GM12874 (cell line): ENCODE measurements around the gene FASTKD1.
A peak's percentile ranks its signal among the peaks of the same experiment; 100 is the strongest.

Experiments
- TF ChIP-seq, protein P1 (sequence below): IDR thresholded peaks from 2 replicates; pipeline ENCODE4 v1.5.1; 2011; ENCODE audit warnings: low read depth, mild to moderate bottlenecking, control low read depth, low read length, moderate library complexity; ENCODE audit not compliant: insufficient read depth

FASTKD1 gene

DNA sequence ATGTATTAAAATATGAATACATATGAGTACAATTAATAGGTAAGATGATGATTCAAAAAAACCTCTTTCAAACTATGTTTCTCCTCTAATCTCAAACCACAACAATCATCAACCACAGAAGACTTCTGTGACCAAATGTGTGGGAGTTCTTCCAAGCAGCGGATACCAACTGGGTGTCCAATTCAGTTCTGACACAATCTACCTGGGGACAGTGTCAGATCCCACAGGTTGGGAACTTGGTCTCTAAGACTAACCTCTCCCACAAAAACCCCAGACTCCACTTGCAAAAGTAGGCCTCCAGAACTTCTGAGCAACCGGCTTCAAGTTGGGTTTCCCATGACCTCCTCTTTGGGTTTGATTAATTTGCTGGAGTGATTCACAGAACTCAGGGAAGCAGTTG is 26.9 kb downstream of the FASTKD1 start:
- TF ChIP-seq, protein P1, sequence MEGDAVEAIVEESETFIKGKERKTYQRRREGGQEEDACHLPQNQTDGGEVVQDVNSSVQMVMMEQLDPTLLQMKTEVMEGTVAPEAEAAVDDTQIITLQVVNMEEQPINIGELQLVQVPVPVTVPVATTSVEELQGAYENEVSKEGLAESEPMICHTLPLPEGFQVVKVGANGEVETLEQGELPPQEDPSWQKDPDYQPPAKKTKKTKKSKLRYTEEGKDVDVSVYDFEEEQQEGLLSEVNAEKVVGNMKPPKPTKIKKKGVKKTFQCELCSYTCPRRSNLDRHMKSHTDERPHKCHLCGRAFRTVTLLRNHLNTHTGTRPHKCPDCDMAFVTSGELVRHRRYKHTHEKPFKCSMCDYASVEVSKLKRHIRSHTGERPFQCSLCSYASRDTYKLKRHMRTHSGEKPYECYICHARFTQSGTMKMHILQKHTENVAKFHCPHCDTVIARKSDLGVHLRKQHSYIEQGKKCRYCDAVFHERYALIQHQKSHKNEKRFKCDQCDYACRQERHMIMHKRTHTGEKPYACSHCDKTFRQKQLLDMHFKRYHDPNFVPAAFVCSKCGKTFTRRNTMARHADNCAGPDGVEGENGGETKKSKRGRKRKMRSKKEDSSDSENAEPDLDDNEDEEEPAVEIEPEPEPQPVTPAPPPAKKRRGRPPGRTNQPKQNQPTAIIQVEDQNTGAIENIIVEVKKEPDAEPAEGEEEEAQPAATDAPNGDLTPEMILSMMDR, result no peak

DNA sequence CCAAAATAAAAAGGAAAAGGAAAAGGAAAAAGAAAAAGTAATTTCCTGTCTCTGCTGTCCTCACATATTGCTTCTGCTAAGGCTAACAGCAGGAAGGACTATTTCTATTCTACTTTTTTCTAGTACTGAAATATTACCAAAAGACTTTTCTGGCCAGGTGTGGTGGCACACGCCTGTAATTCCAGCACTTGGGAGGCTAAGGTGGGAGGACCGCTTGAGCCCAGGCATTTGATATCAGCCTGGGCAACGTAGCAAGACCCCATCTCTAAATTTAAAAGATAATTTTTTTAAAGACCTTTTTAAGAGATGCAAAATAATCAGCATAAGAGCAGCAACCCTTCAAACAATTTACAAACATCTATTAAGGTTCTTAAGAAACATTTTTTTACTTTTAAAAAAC is 31.2 kb downstream of the FASTKD1 start:
- TF ChIP-seq, protein P1, result no peak

DNA sequence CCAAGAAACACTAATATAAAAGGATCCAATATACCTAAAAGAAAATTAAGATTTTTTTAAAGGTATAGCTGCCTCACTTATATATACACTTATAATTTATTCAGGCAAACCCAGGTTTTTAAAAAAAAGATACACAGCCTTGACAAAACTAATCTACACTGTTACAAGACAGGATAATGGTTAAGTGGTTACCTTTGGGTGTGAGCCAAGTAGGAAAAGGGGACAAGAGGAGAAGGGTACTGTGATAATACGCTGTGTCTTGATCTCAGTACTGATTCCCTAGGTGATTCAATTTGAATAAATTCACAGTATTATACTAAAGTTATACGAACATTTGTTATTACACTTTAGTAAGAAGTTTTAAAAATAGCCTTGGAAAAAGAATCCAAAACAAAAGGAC is 33.5 kb downstream of the FASTKD1 start:
- TF ChIP-seq, protein P1, result no peak

DNA sequence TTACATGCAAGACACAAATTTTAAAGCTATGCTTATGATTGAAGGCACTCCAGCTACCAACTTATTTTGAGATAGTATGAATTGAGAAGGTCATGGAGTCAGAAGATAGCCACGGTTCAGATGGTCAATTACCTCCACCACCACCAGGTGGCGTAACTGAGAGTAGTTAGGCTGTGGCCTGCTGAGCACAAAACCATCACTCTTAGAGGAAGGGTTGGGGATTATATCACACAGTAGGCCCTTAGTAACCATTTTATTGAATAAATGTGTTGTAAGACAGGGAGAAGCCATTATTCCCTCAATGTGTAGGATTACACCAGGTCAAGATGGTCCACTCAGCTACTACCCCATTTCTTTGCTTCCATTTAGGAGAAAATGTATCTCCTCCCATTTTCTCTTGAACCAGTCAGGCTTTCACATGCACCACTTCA is 45.4 kb downstream of the FASTKD1 start:
- TF ChIP-seq, protein P1, result peak; percentile 76

DNA sequence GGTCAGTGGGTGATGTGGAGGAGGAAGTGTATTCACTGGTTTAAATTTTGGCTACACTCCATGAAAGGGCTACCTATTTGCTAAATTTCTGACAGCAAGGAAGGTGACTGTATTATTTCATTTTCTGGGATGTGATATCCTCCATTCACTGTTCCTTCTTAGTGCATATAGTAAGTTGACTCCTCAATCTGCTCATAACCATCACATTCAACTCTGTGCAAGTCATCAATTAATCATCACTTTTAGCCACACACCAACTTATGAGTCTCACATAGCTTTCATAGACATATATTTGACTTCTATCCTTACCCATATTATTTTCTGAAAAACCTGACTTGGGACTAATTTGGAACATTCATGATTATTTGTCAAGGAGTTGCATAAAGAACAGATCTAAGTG is 47.2 kb downstream of the FASTKD1 start:
- TF ChIP-seq, protein P1, result no peak

DNA sequence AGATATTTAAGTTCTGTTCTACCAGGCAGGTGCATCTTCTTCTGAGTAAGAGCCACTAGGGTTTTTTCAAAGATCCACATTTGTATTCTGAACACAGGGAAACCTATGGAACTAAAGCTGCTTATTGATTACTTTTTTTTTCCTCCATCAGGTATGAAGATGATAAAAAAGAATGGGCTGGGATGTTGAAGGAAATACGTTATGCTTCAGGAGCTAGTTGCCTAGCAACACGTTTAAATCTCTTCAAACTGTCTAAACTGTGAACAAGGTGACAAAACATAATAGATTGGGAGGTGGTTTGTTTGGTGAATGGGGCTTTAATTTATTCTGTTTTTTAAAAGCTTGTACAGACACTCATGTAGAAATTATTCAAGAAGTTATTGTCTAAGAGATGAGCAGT is 48.2 kb downstream of the FASTKD1 start:
- TF ChIP-seq, protein P1, result no peak

DNA sequence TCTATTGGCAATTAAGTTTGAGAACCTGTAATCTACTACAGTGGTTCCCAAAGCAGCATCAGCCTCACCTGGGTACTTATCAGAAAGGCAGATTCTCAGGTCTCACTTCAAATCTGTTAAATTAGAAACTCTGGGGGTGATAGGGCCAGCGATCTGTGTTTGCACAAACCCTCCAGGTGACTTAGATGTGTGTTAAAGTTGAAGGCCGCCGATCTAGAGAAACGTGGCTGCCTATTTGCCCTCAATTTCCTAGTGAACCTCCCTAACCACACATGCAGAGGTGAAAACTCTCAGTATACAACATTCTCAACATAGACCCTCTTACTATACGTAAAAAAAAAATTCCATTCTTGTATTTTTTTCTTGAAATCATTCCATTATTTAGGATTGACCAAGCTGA is 50.0 kb downstream of the FASTKD1 start:
- TF ChIP-seq, protein P1, result no peak

DNA sequence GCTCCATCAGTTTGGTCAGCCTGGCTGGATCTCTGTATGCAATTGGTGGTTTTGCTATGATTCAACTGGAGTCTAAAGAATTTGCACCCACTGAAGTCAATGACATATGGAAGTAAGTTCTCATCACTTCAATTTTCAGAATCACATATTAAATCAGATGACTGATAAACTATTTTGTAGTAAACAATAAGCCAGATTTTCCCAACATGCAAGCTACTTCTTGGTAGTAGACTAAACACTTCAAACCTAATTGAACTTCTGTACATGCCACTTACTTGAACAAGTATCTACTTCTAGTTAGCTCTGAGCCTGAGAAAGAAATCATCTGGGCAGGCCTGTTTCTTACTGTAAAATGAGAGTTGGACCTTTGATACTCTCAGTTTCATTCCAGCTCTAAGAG is 52.8 kb downstream of the FASTKD1 start:
- TF ChIP-seq, protein P1, result no peak
